Choroid plexus epithelial cell (primary cell): ENCODE results near the gene GMDS.

Experiments used
- DNase-seq: peaks from one replicate; pipeline ENCODE4 v3.0.0-alpha.2; 2010; ENCODE audit warnings: low read depth
- H3K4me3 ChIP-seq: 2 replicates; pipeline ENCODE4 v1.5.1; 2011; ENCODE audit warnings: low read depth, mild to moderate bottlenecking, control low read depth, low read length, moderate library complexity
- TF ChIP-seq, protein P1 (sequence below): conservative IDR thresholded peaks from 2 replicates; pipeline ENCODE4 v1.5.1; 2011; ENCODE audit warnings: low read depth, mild to moderate bottlenecking, control low read depth, inconsistent platforms, low read length, moderate library complexity

The GMDS gene

DNA sequence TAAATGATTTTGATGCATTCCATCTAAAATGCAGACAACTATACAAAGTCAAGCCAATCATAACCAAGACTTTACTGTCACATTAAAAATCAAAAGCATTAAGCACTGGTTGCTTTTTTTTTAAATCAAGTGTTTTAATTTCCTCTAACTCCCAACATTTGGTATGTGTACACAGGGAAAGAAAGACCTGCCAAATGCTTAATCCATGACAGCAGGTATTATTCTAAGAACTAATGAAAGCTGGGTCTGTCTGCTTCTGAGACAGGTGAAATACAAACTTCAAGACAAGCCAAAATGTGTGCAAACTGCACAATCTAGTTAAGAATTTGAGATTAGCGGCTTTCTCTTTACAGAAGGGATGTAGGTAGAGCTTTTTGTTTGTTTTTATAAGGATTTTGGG lies 126.1 kb downstream of the GMDS start:
- TF ChIP-seq, protein P1, sequence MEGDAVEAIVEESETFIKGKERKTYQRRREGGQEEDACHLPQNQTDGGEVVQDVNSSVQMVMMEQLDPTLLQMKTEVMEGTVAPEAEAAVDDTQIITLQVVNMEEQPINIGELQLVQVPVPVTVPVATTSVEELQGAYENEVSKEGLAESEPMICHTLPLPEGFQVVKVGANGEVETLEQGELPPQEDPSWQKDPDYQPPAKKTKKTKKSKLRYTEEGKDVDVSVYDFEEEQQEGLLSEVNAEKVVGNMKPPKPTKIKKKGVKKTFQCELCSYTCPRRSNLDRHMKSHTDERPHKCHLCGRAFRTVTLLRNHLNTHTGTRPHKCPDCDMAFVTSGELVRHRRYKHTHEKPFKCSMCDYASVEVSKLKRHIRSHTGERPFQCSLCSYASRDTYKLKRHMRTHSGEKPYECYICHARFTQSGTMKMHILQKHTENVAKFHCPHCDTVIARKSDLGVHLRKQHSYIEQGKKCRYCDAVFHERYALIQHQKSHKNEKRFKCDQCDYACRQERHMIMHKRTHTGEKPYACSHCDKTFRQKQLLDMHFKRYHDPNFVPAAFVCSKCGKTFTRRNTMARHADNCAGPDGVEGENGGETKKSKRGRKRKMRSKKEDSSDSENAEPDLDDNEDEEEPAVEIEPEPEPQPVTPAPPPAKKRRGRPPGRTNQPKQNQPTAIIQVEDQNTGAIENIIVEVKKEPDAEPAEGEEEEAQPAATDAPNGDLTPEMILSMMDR = no peak
- DNase-seq = no peak
- H3K4me3 ChIP-seq = no peak overlapping the region

DNA sequence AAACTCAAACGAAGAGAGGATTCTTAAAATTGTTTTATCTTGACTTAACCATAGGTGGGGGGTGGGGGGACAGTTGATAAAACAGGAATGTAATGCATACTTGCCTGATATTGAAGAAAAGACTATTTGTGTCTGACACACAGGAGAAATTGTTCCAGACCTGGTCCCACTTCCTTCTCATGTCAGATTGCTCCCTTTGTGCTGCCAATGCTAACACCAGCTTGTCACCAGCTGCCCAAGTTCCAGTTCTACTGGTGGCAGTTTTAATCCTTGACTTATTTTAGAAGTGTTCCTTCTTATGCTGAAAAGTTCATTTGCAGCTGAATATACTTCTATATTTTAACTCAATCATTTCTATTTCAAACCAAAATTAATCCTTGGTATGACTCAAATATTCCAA lies 127.3 kb downstream of the GMDS start:
- no peak for DNase-seq
- H3K4me3 ChIP-seq = no peak overlapping the region
- TF ChIP-seq, protein P1 = no peak

DNA sequence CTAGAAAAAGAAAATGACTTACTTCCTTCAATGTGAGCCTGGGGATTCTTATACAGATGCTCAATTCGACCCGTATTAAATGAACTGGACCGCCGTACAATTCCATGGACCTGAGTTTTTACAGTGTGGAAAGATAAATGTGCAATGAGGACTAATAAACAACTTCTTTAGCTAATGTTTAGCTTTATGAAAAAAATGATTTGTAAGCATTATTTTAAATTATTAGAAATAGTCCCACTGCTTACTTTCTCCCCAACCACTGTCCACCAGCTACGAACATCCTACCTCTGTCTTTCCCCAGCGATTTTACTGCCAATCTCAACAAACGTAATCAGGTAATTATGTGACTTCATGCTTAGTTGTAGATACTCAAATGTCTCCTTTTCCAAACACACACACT lies 128.0 kb downstream of the GMDS start:
- no peak overlapping the region for H3K4me3 ChIP-seq
- TF ChIP-seq, protein P1 = no peak
- DNase-seq = no peak

DNA sequence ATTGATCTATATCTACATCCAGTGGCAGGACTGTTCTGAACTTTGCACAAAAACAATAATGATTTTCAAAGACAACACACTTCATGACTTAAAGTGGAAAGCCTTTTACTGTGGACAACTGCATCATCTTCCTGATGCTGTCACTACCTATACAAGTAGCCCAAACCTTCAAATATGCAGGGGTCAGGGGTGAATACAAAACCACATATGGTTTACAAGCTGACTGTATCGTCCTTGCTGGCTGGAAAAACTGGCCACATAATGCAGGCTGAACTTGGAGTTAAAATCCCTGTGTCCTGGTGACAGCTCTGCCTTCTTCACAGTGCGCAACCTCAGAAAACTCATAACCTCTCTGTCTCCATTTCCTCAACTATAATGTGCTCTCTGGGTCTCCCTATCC lies 128.9 kb downstream of the GMDS start:
- TF ChIP-seq, protein P1 = no peak
- peak; percentile 63 for DNase-seq
- H3K4me3 ChIP-seq = no peak overlapping the region

DNA sequence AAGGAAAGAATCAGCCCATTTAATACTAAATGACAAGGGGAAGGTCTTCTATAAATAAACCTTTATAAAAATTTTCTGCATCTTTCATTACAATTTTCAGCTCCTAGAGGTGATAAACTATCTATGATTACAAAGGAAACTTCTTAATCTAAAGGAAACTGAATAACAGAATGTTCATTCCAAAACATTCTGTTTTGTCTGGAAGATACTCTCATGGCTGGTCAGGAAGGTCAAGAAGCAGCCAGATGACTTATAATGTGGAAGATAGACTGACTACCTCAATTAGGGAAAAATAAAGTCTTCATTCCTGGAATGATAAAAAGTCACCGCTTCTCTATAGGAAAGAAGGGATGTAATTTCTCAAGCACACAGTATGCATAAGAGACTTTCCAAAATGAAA lies 131.3 kb downstream of the GMDS start:
- TF ChIP-seq, protein P1 = no peak
- H3K4me3 ChIP-seq = no peak overlapping the region
- no peak for DNase-seq

DNA sequence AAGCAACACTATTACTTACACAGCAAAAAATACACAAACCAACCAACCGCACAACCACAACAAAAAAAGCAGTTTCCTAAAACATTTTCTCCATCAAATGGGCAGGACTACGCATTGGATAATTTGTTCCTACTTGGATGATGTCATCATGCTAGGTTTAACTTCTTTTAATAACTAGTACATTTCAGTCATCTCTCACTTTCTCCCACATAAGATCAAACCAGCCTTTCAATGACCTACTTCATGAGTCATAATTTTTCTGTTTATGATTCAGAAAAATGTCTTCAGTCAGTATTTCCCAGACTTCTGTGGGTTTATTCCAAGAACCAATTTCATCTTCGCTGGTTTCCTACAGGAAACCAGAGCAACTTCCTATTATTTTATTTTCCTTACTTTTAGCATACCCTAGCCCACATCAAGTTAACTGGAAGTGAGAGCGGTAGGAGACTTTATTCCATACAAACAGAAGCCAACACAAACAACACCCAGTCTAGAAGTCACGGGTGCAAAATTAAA lies 134.2 kb downstream of the GMDS start:
- TF ChIP-seq, protein P1 = no peak
- peak overlapping the region; percentile 3 for H3K4me3 ChIP-seq
- peak; percentile 90 for DNase-seq

DNA sequence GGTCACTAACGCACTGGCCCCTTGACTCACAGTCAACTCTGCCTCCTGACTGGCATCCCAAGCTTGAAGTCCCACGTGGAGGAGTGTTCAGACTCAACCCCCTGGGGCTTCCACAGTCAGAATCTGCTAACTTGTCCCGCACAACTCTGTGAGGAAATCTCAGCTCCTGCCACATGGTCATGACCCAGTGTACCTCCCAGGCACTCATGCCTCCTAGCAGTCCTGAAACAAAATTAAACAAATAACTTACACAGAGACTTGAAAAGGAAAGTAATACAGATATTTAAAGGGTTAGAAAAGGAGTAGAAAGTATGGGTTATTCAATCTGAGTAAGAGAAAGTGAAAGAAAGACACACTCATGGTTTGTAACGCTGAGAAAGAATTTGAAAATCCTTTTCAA lies 134.9 kb downstream of the GMDS start:
- DNase-seq = peak; percentile 77
- peak overlapping the region; percentile 3 for H3K4me3 ChIP-seq

More for the DNA sequence above, 134.9 kb downstream of the GMDS start:
- TF ChIP-seq, protein P1 = no peak
